HG03097 (cell line): ENCODE measurements around the gene ST3GAL4.

Experiments
- ATAC-seq: cut with Tn5 transposase; IDR thresholded peaks from one replicate; pipeline ENCODE4 v1.9.1; 2021; ENCODE audit not compliant: unreplicated experiment, low FRiP score

ST3GAL4 gene

DNA sequence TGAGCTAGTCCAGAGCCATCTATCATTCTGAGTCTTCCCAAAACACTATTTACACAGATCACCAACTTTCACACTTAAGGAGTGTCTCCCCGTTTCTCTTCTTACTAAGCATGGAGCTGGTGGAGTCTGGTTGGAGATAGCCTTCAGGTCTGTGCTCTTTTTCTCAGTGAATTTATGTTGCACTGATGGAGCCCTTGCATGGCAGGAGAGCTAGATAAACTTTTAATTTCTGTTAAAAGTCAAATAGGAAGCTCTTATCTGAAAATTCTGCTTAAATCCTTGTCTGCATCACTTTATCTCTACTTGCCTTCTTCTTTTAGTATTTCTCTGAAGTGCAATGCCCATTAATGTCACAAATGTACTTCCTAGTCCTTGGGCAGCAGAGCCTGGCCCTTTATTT lies 63.4 kb downstream of the ST3GAL4 start:
- ATAC-seq, result no peak

DNA sequence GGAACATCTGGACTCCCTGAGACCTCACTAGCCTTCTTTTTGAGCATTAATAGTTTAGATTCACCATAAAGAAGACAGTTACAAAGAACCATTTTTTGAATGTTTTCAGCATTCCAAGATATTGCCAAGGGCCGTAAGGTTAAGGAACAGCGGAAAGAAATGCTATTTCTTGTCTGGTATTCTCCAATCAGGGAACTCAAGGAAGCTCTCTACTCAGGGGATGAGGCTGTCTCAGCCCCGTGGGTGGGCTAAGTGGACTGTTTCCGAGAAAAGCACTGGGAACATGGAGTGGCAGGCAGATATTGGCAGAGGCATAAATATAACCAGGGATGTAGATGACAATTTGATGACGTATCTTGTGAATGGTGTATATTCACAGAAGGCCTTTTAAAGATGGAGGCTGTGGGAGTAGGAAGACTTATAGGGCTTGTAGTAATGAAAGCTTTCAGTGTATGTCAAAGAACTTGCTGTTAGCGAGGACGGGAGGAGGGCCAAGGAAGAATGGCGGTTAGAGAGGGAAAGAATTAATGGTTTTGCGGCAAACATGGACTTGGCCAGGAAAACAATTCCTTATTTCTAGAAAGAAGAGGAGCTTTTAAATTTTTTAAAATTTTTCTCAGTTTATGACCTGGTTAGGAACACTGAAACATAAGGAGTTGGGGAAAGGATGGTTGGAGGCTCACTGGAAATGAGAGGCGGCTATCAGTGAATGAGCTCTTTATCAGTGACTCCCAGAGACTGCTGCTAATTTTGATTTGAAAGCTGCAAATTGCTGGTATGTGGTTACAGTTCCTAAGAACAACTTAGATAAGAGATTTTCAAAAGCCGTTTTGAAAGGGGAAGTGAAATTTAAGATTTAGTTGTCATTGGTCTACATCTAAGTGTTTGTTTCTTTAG lies 64.6 kb downstream of the ST3GAL4 start:
- ATAC-seq, result peak; percentile 62

- ATAC-seq, result no peak
These were observed 65.3 kb downstream of the ST3GAL4 start for GRCh38 chr11:126420698-126421256.

DNA sequence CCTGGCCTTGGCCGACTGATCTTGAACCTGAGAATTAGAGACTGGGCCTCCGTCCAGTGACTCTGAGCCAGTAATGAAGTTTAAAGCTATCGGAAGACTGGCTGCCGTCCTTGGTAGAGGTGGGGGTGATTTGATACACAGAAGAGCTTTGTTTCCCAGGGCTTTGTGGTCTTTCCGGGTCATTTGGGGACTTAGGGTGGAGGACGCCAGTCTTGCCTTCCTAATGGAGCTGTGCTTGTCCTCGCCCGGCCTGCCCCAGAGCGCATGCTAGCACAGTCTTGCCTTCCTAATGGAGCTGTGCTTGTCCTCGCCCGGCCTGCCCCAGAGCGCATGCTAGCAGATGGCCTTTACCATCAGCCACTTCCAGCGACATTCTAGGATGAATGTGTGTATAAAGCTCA lies 65.8 kb downstream of the ST3GAL4 start:
- no peak for ATAC-seq

- ATAC-seq, result no peak
These were observed 67.0 kb downstream of the ST3GAL4 start for GRCh38 chr11:126422446-126422845.

GRCh38 chr11:126423154-126423553 lies 67.7 kb downstream of the ST3GAL4 start:
- ATAC-seq, result no peak

GRCh38 chr11:126423743-126424142 lies 68.3 kb downstream of the ST3GAL4 start:
- no peak for ATAC-seq

DNA sequence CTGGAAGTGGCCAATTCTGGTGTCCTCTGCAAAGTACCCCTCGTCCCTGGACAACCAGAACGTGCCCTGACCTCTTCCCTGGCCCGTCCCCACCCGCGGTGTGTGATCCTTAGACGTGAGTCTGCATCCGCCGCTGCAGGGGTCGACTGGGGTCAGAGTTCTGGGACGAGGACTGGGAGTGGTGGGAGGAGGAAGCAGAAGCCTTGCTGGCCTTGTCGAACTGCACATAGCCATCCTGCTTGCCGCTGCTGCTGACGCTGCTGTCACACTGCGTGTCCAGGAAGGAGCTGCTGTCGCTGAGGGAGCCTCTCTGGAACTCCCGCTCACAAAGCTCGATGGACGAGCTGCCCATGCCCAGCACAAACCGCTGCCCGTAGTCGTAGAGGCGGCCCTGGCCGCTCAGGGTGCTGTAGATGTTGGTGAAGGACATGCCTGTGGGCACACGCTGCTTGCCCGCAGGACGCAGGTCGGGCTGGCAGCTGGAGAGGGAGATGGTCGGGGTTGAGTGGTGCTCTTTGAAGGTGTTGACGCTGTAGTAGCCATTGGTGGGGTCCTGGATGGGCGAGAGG lies 69.1 kb downstream of the ST3GAL4 start:
- no peak for ATAC-seq

DNA sequence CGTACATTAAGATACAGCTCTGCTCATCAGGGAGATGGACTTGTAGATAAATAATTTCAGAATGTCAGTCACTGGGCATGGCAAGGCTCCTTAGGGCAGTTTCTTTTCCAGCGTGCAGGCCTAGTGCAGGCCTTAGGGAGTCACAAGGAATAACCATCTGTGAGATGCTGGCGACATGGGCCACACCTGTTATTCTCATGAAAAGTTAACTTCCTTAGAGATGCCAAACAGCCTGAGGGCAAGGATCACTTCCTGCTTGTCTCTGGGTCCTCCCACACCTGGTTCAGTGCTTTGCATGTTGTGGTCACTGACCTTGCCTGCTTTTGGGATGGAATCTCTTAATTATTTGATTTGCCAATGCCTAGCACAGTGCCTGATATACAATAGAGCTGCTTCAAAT lies 70.6 kb downstream of the ST3GAL4 start:
- no peak for ATAC-seq

DNA sequence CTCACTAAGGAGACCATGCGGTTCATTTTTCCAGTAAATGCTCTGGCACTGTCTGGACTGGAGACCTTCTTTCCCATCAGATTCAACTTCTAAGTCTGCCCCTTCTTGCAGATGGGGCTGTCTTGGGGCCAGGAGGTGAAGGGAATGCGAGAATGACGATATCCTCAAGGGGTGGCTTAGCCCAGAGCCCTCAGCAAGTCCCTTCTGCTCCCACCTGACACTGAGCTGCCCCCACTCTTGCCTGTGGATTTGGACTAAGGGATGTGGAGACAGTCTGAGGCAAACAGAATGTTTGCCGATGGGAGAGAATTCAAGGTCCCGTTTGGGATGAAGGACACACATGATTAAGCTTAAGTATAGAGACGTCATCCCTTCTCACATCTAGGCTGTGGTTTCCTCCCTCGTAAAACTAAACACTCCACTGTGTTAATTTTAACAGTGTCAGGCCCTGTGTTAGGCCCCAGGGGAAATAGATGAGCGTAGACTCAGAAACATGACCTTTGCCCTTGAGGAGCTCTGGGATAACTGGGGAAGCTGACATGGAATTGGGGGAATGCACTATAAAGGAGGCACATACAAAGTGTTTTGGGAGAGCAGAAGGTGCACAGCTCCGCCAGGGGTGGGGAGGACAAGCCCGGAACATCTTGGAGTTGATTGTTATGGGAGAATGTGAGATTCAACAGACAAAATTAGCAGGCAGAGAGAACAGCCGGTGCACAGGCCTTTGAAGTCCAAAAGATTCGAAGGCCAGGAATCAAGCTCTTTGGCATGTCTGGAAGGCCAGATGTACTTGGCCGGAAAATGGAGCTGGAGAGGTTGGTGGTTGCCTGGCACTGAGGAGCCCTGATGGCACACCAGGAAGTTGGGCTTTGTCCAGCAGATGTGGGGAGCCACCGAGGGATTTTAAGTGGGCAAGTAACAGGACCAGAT lies 71.6 kb downstream of the ST3GAL4 start:
- ATAC-seq, result no peak

DNA sequence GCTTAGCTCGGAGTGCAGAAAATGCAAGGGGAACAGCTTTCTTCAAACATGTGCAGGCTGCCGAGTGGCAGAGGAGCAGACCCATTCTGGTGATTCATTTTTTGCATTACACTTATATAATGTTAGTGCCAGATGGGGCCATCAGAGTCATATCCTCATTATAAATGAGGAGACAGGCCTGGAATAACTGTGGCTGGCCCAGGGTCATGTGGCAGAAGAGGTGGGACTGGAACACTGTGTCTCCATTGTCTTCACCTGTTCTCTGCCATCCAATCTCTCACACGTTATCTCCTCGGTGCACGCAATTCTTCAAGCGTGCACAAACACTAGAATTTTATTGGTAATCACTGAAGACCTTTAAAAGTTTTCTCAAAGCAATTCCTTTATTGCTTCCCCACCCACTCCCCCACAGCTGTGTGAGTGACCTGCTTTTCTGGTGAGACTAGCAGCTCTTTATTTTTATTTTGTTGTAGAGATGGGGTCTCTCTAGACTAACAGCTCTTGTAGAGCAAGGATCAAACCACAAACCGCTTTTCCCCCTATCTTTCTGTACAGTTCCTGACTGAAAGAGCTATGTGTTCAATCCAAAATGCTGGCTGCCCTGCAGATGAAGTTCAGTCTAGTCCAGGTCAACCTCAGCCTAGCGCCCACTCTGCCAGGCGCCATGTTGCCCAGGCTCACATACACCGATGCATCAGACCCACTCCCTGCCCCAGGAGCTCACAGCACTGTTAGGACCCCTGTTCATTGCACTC lies 75.3 kb downstream of the ST3GAL4 start:
- no peak for ATAC-seq

DNA sequence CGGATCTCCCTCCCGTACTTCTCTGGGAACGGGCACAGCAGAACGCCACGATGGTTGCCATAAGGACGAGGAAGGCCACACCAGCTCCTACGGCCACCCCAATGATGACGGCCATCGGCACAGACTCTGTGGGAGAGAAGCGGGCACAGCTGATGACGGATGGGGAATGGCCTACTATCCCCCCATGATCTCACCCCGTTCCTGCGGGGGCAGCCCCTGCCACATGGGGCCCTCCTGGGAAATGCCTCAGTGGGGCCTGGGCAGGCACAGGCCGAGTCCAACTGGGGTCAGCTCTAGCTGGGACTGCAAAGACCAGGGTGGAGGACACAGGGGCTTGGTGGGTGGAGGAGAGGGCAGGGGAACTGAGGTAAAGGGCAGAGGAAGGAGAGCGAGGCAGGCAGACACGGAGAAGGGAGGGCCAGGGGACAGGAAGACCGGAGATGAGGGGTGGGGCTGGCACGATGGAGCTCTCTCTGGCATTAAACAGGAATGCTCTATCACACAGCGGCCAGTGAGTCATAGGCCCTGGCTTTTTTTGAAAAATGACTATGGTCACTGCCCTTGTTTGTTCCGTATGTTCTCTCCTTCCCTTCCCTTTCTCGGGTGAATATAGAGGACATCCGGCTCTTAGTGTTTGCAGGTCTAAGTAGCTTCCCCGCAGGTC lies 76.0 kb downstream of the ST3GAL4 start:
- ATAC-seq, result no peak

GRCh38 chr11:126432065-126432461 lies 76.6 kb downstream of the ST3GAL4 start:
- no peak for ATAC-seq

- no peak for ATAC-seq
These were observed 77.0 kb downstream of the ST3GAL4 start for GRCh38 chr11:126432525-126432924.

DNA sequence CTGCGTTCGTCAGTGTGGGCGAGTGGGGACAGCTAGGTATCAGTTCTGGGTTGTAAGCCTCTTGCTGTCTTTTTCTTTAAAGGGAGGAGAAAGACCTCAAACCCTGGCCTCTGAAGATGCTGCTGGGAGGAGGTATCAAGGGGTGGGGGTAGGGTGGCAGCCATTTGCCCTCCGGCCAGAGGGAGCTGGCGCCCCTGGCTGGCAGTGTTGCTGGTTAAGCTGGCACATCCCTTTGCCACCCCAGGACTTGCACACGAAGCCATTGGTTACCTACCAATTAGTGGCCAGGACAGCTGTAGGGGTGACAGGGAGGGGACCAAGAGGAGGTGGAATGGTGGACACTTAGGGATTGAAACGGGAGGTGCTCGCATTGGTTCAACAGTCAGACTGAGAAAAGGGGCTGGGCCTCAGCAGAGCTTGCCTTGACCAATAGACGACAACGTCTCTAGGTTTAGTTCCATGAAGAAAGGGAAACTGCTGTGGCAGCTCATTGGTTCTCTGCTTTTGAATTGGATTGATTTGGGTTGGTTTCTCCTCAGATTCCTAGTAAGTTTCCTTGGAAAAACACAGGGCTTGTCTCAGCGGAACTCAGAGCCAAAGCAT lies 77.9 kb downstream of the ST3GAL4 start:
- ATAC-seq, result no peak

- ATAC-seq, result no peak
These were observed 78.8 kb downstream of the ST3GAL4 start for GRCh38 chr11:126433989-126434949.

DNA sequence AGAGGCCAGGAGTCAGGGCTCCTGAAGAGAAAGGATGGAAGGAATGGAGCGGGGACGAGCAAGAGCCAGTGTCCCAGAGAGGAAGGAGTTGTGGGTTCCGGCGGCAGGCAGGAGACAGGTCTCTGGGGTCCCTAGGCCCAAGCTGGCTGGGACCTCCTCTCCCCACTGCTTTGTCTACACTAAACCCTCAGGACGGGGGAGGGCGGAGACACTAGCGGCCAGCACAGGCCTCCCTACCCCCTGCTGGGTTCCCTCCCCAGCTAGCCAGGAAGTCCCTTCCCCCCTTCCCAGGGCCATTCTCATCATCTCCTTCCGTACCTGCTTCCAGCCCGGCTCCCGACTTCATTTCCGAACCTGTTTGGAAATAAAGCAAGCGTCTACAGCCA lies 79.5 kb downstream of the ST3GAL4 start:
- no peak for ATAC-seq

DNA sequence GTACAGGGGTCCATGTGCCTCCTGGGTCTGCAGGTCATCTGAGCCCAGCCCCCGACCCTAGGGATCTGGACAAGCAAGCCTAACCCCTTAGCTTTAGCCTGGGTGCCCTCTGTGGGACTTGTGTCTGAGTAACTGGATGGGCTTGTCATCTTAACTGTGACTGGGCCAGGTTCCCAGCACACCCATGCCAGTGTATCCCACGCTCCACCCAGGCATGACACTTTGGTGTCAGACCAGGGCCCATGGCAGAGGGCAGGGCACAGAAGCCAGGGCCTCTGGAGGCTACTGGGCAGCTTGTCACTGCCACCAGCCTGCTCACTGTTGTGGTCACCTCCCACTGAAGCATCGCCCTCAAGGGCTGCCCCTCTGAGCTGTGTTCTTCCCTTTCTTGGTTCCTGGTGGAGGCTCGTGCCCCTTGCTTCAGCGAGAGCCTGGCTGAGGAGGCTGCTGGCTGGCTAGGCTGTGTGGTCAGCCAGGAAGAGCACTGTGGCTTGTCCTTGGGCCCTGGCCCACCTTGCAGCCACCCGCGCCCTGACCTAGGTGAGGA lies 80.8 kb downstream of the ST3GAL4 start:
- no peak for ATAC-seq
